H1 (cell line): ENCODE results near the gene DIDO1. TPM values are rescaled to one million over a fixed set of nuclear protein-coding genes. Genes with fewer than 3 reads are reported as not detected.
A peak's percentile ranks its signal among the peaks of the same experiment; 100 is the strongest.

Source experiments
- CTCF ChIA-PET: fragments of 300-600 bp; sonication (Branson Sonifier 250); formaldehyde crosslinking; loops from one replicate; lab custom pipeline; 2021; ENCODE audit not compliant: partially characterized antibody; lab: Charles Lee
- POLR2A ChIA-PET: fragments of 300-600 bp; sonication (Branson Sonifier 250); formaldehyde crosslinking; loops from one replicate; lab custom pipeline; 2021; ENCODE audit warnings: inconsistent platforms; ENCODE audit not compliant: partially characterized antibody; lab: Charles Lee
- DNase-seq, 2 experiments: peaks; one replicate each; pipeline versions ENCODE4 v3.0.0 to v3.0.0-alpha.2; 2010 to 2022; ENCODE audit warnings: low spot score in 2 of 2, low read depth in 1 of 2, mixed read lengths in 1 of 2
- FAIRE-seq: peaks from 2 replicates; lab custom pipeline; 2011; peaks lifted over from hg19 to GRCh38; lab: Jason Lieb, UNC
- H2AFZ ChIP-seq: 2 replicates; pipeline ENCODE4 v1.8.1; 2012; ENCODE audit warnings: low read length, inconsistent platforms
- H2AK5ac ChIP-seq: 2 replicates; pipeline ENCODE4 v1.6.1; 2013; ENCODE audit warnings: low read depth, low read length
- H2BK120ac ChIP-seq: replicated peaks from 2 replicates; pipeline ENCODE3; 2013; ENCODE audit warnings: low read depth, low read length, inconsistent platforms
- H2BK12ac ChIP-seq: 2 replicates; pipeline ENCODE4 v1.6.1; 2013; ENCODE audit warnings: low read depth, low read length
- H2BK15ac ChIP-seq: 2 replicates; pipeline ENCODE4 v1.6.1; 2013; ENCODE audit warnings: low read length
- H2BK20ac ChIP-seq: 2 replicates; pipeline ENCODE4 v1.6.1; 2013; ENCODE audit warnings: low read length
- H2BK5ac ChIP-seq: 2 replicates; pipeline ENCODE4 v1.6.1; 2013; ENCODE audit warnings: low read depth, low read length
- H3K14ac ChIP-seq: 2 replicates; pipeline ENCODE4 v1.6.1; 2013; ENCODE audit warnings: inconsistent platforms; ENCODE audit not compliant: insufficient read length
- H3K18ac ChIP-seq: 2 replicates; pipeline ENCODE4 v1.6.1; 2013; ENCODE audit warnings: low read length; ENCODE audit errors: extremely low read depth
- H3K23ac ChIP-seq: 2 replicates; pipeline ENCODE4 v1.6.1; 2013; ENCODE audit warnings: inconsistent platforms; ENCODE audit not compliant: insufficient read length
- H3K23me2 ChIP-seq: 2 replicates; pipeline ENCODE4 v1.6.1; 2013; ENCODE audit warnings: low read depth, low read length
- H3K27ac ChIP-seq: 2 replicates; pipeline ENCODE4 v1.6.1; 2011; ENCODE audit warnings: low read depth, low read length, inconsistent platforms
- H3K27me3 ChIP-seq, 4 experiments: replicated peaks in 1 of 4; 1 replicate in 1 of 4; 2 replicates in 3 of 4; pipeline versions ENCODE4 v1.6.1 to v1.8.1; 2011 to 2013; ENCODE audit warnings: low read length in 3 of 4, mild to moderate bottlenecking in 3 of 4, inconsistent platforms in 2 of 4, mixed read lengths in 2 of 4, moderate library complexity in 1 of 4; ENCODE audit not compliant: control insufficient read depth in 3 of 4, insufficient read depth in 3 of 4; ENCODE audit errors: extremely low read depth in 1 of 4
- H3K36me3 ChIP-seq, 4 experiments: 2 replicates each; pipeline versions ENCODE4 v1.6.1 to v1.8.1; 2011 to 2013; ENCODE audit warnings: mild to moderate bottlenecking in 4 of 4, low read length in 3 of 4, moderate library complexity in 2 of 4, control low read depth in 1 of 4, inconsistent platforms in 1 of 4; ENCODE audit not compliant: insufficient read depth in 4 of 4, control insufficient read depth in 2 of 4
- H3K4ac ChIP-seq: replicated peaks from 2 replicates; pipeline ENCODE3; 2013; ENCODE audit warnings: low read length, low read depth, mixed read lengths, inconsistent platforms; ENCODE audit not compliant: insufficient read length
- H3K4me1 ChIP-seq, 4 experiments: replicated peaks in 1 of 4; 1 replicate in 1 of 4; 2 replicates in 3 of 4; pipeline versions ENCODE4 v1.6.1 to v1.8.1; 2011 to 2013; ENCODE audit warnings: low read length in 3 of 4, inconsistent platforms in 2 of 4, mixed read lengths in 1 of 4; ENCODE audit not compliant: insufficient read depth in 4 of 4, control insufficient read depth in 3 of 4
- H3K4me2 ChIP-seq, 2 experiments: 2 replicates each; pipeline versions ENCODE4 v1.6.1 to v1.8.1; 2011 to 2013; ENCODE audit warnings: low read depth in 2 of 2, low read length in 2 of 2, control low read depth in 1 of 2, inconsistent platforms in 1 of 2, mild to moderate bottlenecking in 1 of 2; ENCODE audit not compliant: insufficient read depth in 1 of 2
- H3K4me3 ChIP-seq, 4 experiments: fragments of 200-600, 300-600 bp in 1 of 4; sonication (generic), shearing (Covaris generic), sonication (Bioruptor Twin) in 1 of 4; 2 replicates each; pipeline versions ENCODE4 v1.5.1 to v1.8.1; 2011 to 2016; ENCODE audit warnings: low read length in 4 of 4, low read depth in 3 of 4, control low read depth in 2 of 4, inconsistent platforms in 2 of 4, mild to moderate bottlenecking in 2 of 4, mixed read lengths in 1 of 4, moderate library complexity in 1 of 4; ENCODE audit not compliant: insufficient read depth in 2 of 4; ENCODE audit errors: extremely low read depth in 1 of 4
- H3K56ac ChIP-seq: replicated peaks from 2 replicates; pipeline ENCODE3; 2013; ENCODE audit warnings: low read depth, mild to moderate bottlenecking, mixed read lengths, low read length, inconsistent platforms; ENCODE audit not compliant: insufficient read length
- H3K79me1 ChIP-seq: 2 replicates; pipeline ENCODE4 v1.6.1; 2013; ENCODE audit warnings: low read depth, low read length, control low read depth
- H3K79me2 ChIP-seq, 2 experiments: 2 replicates each; pipeline versions ENCODE4 v1.6.1 to v1.8.1; 2012 to 2013; ENCODE audit warnings: low read length in 2 of 2, mild to moderate bottlenecking in 2 of 2, inconsistent platforms in 1 of 2; ENCODE audit not compliant: insufficient read depth in 2 of 2, control insufficient read depth in 1 of 2
- H3K9ac ChIP-seq, 4 experiments: replicated peaks in 1 of 4; 1 replicate in 1 of 4; 2 replicates in 3 of 4; pipeline versions ENCODE4 v1.6.1 to v1.8.1; 2011 to 2013; ENCODE audit warnings: low read depth in 3 of 4, low read length in 3 of 4, control low read depth in 2 of 4, mild to moderate bottlenecking in 2 of 4, moderate library complexity in 2 of 4, inconsistent platforms in 1 of 4; ENCODE audit errors: extremely low read depth in 1 of 4
- H3K9me3 ChIP-seq, 2 experiments: 2 replicates each; pipeline versions ENCODE4 v1.6.1 to v1.8.1; 2012 to 2013; ENCODE audit warnings: mild to moderate bottlenecking in 2 of 2, moderate library complexity in 2 of 2, control low read depth in 1 of 2, inconsistent platforms in 1 of 2, low read depth in 1 of 2, low read length in 1 of 2, mixed read lengths in 1 of 2; ENCODE audit not compliant: insufficient read depth in 2 of 2
- H4K20me1 ChIP-seq, 2 experiments: replicated peaks in 1 of 2; 2 replicates each; pipeline versions ENCODE3 to v1.8.1; 2011 to 2013; ENCODE audit warnings: inconsistent platforms in 2 of 2, low read length in 2 of 2, mild to moderate bottlenecking in 1 of 2; ENCODE audit not compliant: insufficient read depth in 2 of 2, control insufficient read depth in 1 of 2
- H4K5ac ChIP-seq: 2 replicates; pipeline ENCODE4 v1.6.1; 2013; ENCODE audit warnings: low read length, low read depth, mixed read lengths, inconsistent platforms; ENCODE audit not compliant: insufficient read length
- H4K8ac ChIP-seq: 2 replicates; pipeline ENCODE4 v1.8.0; 2013; ENCODE audit warnings: mild to moderate bottlenecking, moderate library complexity, low read length, inconsistent platforms; ENCODE audit not compliant: insufficient read depth; ENCODE audit errors: extremely low read depth
- H4K91ac ChIP-seq: replicated peaks from 2 replicates; pipeline ENCODE3; 2013; ENCODE audit warnings: low read length, mixed read lengths, inconsistent platforms; ENCODE audit not compliant: insufficient read length
- NRF1 ChIP-seq: IDR thresholded peaks from 2 replicates; pipeline ENCODE4 v1.6.1; 2011; ENCODE audit warnings: mild to moderate bottlenecking, low read depth, low read length, improper control_type of control experiment
- TEAD4 ChIP-seq: IDR thresholded peaks from 2 replicates; pipeline ENCODE4 v1.6.1; 2012; ENCODE audit warnings: low read depth, low read length, inconsistent platforms, mixed read lengths
- WGBS, 2 experiments: shearing (Covaris generic) in 1 of 2; methylation state at CpG; one replicate each; pipeline versions ENCODE4 v1.1.6 to v1.1.7; 2013 to 2015; ENCODE audit warnings: low lambda C conversion rate in 2 of 2, mixed read lengths in 2 of 2, inconsistent platforms in 1 of 2, low coverage in 1 of 2, missing lambda C conversion rate in 1 of 2; ENCODE audit not compliant: insufficient replicate concordance in 2 of 2, insufficient coverage in 1 of 2, insufficient read length in 1 of 2; ENCODE audit errors: extremely low coverage in 1 of 2, missing lambda C conversion rate in 1 of 2; 5-methylcytosine and 5-hydroxymethylcytosine counted together
- polyA plus RNA-seq, 7 experiments: library from polyadenylated mRNA; depleted of rRNA in 3 of 7; stranded (reverse) in 5 of 7; unstranded in 2 of 7; fragments of >200 nt in 5 of 7; fragments of 200-250 nt in 2 of 7; gene quantifications; 1 replicate in 5 of 7; 2 replicates in 1 of 7; 4 replicates in 1 of 7; pipeline versions ENCODE4 v1.2.1 to v1.2.3, GENCODE V29; 2011 to 2013; ENCODE audit warnings: missing spikeins in 2 of 7, mixed read lengths in 2 of 7
- total RNA-seq: library from RNA; stranded (reverse); fragmentation: NEBNext Ultra II Directional; extraction: Animal tissue kit (Norgen Biotek cat#: 25700); gene quantifications from 2 replicates; pipeline ENCODE4 v1.2.1, GENCODE V29; 2021

DIDO1 gene
- total and polyA plus RNA-seq, 2 of the 8 experiments (the other 6 are each of a cell fraction or from before 2014, with no cell fraction given), result 53.6 to 82.8 TPM

GRCh38 chr20:62935968-62936585 is 9.8 kb upstream of the DIDO1 start:
- FAIRE-seq (no peak), DNase-seq (no peak)
- ChIA-PET POLR2A (interaction anchor here (1.0 to 19.4 kb wide), 14 partner anchors 13 to 89 kb away, joined by 4 to 363 read pairs (median 8); partner anchors contain the start of genes DIDO1 and SLC17A9), CTCF (interaction anchor here (0.7 to 4.0 kb wide), 14 partner anchors 8 to 635 kb away, joined by 3 to 22 read pairs (median 4); partner anchors contain the start of gene DIDO1)
- Histone ChIP-seq H3K4ac (no peak overlapping the region), H2BK15ac (no peak overlapping the region), H2BK12ac (no peak overlapping the region), H3K4me3 (peak overlapping the region; percentile 1 to 96 (median 48); a peak in 5 of 8 replicates), H2AK5ac (0 out of 2 replicates have a peak overlapping the region, but pooled peaks have one; percentile 24), H3K23ac (no peak overlapping the region), H3K23me2 (peaks cover 14% of the 10 kb centered on the region), H3K27ac (peak overlapping the region; percentile 28; the same call in 1 of the 2 replicates), H3K36me3 (peaks cover 0 to 25% (median 5%) of the 10 kb centered on the region in 4 experiments; a peak in 4 of 8 replicates), H3K79me1 (peaks cover 4% of the 10 kb centered on the region), H3K27me3 (no peaks in the 10 kb centered on the region), H3K18ac (no peak overlapping the region), H3K56ac (no peak overlapping the region), H4K8ac (no peak overlapping the region), H3K79me2 (peaks cover 78 to 92% of the 10 kb centered on the region in 2 experiments), H3K9ac (peak overlapping the region in 1 of 4 experiments; percentile 60; a peak in 2 of 7 replicates), H3K9me3 (no peaks in the 10 kb centered on the region), H2BK20ac (no peak overlapping the region), H4K20me1 (peaks cover 29 to 35% of the 10 kb centered on the region in 2 experiments), H2BK5ac (no peak overlapping the region; the same call in 1 of the 2 replicates), H2BK120ac (no peak overlapping the region), H4K5ac (no peak overlapping the region), H4K91ac (no peak overlapping the region), H3K4me1 (peaks cover 3 to 28% (median 11%) of the 10 kb centered on the region in 4 experiments), H3K4me2 (peak overlapping the region; percentile 60 to 77), H3K14ac (no peak overlapping the region), H2AFZ (no peak overlapping the region)
- TF ChIP-seq TEAD4 (peak; percentile 42; the same call in 1 of the 2 replicates), NRF1 (no peak)
- 86% methylated on average over 22 of the region's 22 CpGs; no CpG with 5 or more reads in 1 of the 2 experiments for WGBS, 2 experiments
